Activated CD4-positive, alpha-beta memory T cell treated with anti-CD3 and anti-CD28 coated beads for 36 hours (primary cell): ENCODE results near the gene LBR. TPM values are rescaled to one million over a fixed set of nuclear protein-coding genes. Genes with fewer than 3 reads are reported as not detected.

Source experiments
- CTCF ChIA-PET: fragments of 350-600 bp; sonication (Branson Sonifier 250); formaldehyde crosslinking; loops from one replicate; lab custom pipeline; 2021; ENCODE audit warnings: antibody characterized with exemption, inconsistent platforms; lab: Charles Lee
- POLR2A ChIA-PET: fragments of 350-600 bp; sonication (Branson Sonifier 250); formaldehyde crosslinking; loops from one replicate; lab custom pipeline; 2021; ENCODE audit warnings: antibody characterized with exemption; lab: Charles Lee
- DNase-seq: peaks from one replicate; pipeline ENCODE4 v3.0.0-alpha.2; 2020
- H3K27ac Mint-ChIP-seq: one replicate; pipeline ENCODE4 v1.8.0; 2021; ENCODE audit warnings: mixed read lengths
- H3K27me3 Mint-ChIP-seq: one replicate; pipeline ENCODE4 v1.8.0; 2021; ENCODE audit warnings: mixed read lengths
- H3K36me3 Mint-ChIP-seq: one replicate; pipeline ENCODE4 v1.8.0; 2021; ENCODE audit warnings: mixed read lengths
- H3K4me1 Mint-ChIP-seq: one replicate; pipeline ENCODE4 v1.8.0; 2021; ENCODE audit warnings: low read depth, mixed read lengths
- H3K4me3 Mint-ChIP-seq: one replicate; pipeline ENCODE4 v1.8.0; 2021; ENCODE audit warnings: mild to moderate bottlenecking, mixed read lengths
- H3K9me3 Mint-ChIP-seq: one replicate; pipeline ENCODE4 v1.8.0; 2021; ENCODE audit warnings: mixed read lengths
- intact Hi-C: fragments of 100-400 bp; cut with micrococcal nuclease; formaldehyde crosslinking; loops from one replicate; pipeline ENCODE4 v1.15.1; 2023
- total RNA-seq, 2 experiments: library from RNA; stranded (reverse); gene quantifications; one replicate each; pipeline ENCODE4 v1.2.3, GENCODE V29; 2021

Gene LBR
- total RNA-seq, 2 experiments from 2014 or later = 146 to 148 TPM

DNA sequence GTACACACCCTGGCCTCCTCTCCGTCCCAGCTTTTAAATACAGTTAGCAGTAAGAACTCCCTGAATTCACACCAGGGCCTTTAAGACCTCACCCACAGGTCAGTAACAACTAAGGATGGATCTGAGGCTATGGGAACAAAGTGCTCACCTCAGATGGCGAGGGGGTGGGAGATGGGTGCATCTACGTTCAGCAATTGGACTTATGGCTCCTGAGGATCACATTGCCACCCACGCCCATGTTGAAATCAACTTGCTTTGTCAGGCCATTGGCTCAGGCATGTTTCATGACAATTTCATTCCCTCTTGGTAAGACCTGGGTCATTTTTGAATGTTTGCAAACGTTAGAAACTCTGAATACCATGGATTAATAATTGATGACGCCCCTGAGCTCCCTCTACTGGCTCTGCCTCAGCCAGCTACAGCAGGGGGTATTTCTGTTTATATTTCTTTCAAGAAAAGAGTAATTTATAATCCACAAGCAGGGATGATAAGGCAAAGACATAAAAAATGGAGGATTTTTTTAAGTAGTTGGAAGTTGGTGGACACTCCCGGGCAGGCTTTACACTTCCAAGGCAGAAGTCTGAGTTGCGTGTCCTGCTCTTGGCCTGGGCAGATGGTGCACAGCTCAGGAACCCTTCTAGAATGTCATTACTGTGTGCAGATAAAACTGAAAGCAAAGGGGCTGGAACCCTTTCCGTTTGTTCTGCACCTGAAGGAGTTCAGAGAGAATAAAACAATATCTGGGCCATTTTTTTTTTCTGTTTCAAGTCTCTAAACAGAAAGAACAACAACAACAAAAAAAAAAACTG is 13.7 kb upstream of the LBR start:
- Mint-ChIP-seq H3K27me3 (no peaks in the 10 kb centered on the region), H3K36me3 (no peaks in the 10 kb centered on the region), H3K4me1 (peaks cover 46% of the 10 kb centered on the region), H3K4me3 (no peak overlapping the region), H3K9me3 (no peaks in the 10 kb centered on the region), H3K27ac (peak overlapping the region; percentile 64)
- POLR2A ChIA-PET = interaction anchor here (0.6 to 1.4 kb wide), 2 partner anchors 13 to 638 kb away, joined by 3 to 7 read pairs; partner anchors contain the start of gene LBR
- intact Hi-C loops = loop anchor here (10.0 kb wide), 1 partner anchor 1607 kb away; no protein-coding TSS in a partner anchor
- CTCF ChIA-PET = interaction anchor here (1.2 to 2.8 kb wide), 7 partner anchors 9 to 39 kb away, joined by 3 to 14 read pairs (median 4); no protein-coding TSS in a partner anchor
- DNase-seq = no peak

DNA sequence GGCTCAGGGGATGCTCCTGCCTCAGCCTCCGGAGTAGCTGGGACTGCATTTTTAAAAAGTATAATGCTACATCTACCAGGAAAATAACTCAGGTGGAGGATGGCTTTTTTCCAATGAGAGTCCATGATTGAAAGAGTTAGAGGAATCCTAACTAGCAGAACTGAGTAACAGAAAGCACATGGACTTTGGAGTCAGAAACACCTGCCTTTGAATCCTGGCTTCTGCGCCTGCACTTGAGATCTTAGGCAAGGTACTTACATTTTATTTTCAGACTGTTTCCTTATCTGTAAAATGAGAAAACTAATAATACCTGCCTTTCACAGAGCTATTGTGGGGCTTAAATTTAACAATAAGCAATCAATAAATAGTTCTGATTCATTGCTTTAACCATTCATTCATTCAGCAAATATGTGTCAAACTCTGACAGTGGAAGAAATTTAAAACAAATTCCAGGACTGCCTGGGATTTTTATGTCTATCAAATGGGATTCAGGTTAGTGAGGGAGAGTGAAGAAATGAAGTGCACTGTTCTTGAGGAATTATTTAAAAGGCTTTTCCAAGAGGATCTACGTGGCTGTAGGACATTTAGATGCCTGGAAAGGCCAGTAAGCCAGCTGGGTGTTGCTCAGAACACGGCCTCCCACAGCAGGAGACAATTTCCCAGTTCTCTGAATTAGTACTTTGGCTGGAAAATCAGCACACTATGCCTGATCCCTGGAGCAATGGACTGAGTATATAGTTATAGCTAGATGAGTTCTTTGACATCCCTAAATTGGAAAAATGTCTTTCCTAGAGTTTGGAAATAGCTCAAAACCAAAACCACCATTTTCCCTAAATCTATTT is 12.8 kb upstream of the LBR start:
- ChIA-PET CTCF (interaction anchor here (1.2 to 2.8 kb wide), 7 partner anchors 8 to 38 kb away, joined by 3 to 14 read pairs (median 4); no protein-coding TSS in a partner anchor), POLR2A (interaction anchor here (1.4 kb wide), 1 partner anchor 12 kb away, joined by 7 read pairs; the partner anchor contains the start of gene LBR)
- intact Hi-C loops = loop anchor here (10.0 kb wide), 1 partner anchor 1606 kb away; no protein-coding TSS in a partner anchor
- no peaks in the 10 kb centered on the region for H3K9me3 Mint-ChIP-seq
- no peaks in the 10 kb centered on the region for H3K36me3 Mint-ChIP-seq
- no peak overlapping the region for H3K27ac Mint-ChIP-seq
- no peak overlapping the region for H3K4me3 Mint-ChIP-seq
- DNase-seq = no peak
- no peaks in the 10 kb centered on the region for H3K27me3 Mint-ChIP-seq
- peaks cover 39% of the 10 kb centered on the region for H3K4me1 Mint-ChIP-seq

DNA sequence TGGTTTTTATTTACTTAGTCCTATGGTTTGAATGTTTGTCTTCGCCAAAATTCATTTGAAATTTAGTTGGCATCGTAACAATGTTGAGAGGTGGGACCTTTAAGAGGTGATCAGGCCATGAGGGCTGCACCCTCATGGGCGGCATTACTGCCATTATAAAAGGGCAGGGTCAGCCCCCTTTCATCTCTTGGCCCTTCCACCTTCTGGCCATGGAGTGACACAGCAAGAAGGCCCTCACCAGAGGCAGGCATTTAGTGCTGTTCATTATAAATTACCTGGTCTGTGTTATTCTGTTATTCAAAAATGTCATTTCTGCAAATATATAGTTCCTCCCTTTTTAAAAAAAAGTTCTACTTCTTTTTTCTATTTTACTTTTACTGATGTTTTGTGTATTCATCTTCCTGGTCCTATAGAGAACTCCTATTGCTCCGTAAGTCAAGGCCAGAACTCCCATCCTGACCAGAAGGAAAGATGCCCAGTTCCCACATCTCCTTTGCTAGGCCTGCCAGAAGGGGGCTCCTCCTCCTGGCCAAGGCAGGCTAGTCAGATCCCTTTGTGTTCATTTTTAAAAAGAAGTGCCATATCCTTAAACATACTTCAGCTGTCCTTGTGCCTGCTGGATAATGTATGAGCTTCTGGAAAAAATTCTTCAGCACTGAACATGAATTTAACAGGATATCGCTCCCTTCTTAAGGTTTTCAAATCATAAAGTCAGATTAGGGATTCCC is 10.0 kb upstream of the LBR start:
- intact Hi-C loops = no loop called here
- H3K36me3 Mint-ChIP-seq = no peaks in the 10 kb centered on the region
- POLR2A ChIA-PET = no interaction called here
- peaks cover 16% of the 10 kb centered on the region for H3K4me1 Mint-ChIP-seq
- no peak overlapping the region for H3K4me3 Mint-ChIP-seq
- H3K27me3 Mint-ChIP-seq = no peaks in the 10 kb centered on the region
- no peak for DNase-seq
- no peak overlapping the region for H3K27ac Mint-ChIP-seq
- no peaks in the 10 kb centered on the region for H3K9me3 Mint-ChIP-seq
- CTCF ChIA-PET = no interaction called here

DNA sequence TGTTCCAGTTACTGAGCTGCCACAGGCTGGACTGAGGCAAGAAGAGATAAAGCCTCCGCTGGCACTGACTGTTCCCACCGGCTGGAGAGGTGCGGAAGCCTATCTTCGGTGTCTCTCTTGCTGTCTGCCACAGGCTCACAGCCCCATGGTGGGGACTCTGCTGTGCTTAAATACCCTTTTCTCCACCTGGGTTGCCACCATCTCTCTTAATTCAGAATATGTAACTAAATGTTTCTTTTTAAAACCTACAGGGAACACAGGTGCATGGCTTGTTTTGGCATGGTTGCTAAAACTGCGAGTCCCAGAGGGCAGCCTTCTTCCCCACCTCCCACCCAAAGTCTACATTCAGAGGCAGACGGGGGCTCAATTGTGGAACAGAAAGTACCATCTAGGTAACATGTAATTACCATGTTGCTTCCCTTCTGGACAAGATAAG is 8.1 kb upstream of the LBR start:
- Mint-ChIP-seq H3K27ac (peak overlapping the region; percentile 14), H3K27me3 (no peaks in the 10 kb centered on the region), H3K36me3 (no peaks in the 10 kb centered on the region), H3K4me1 (peaks cover 3% of the 10 kb centered on the region), H3K9me3 (peaks cover 6% of the 10 kb centered on the region), H3K4me3 (no peak overlapping the region)
- intact Hi-C loops = no loop called here
- ChIA-PET CTCF (no interaction called here), POLR2A (no interaction called here)
- DNase-seq = no peak

DNA sequence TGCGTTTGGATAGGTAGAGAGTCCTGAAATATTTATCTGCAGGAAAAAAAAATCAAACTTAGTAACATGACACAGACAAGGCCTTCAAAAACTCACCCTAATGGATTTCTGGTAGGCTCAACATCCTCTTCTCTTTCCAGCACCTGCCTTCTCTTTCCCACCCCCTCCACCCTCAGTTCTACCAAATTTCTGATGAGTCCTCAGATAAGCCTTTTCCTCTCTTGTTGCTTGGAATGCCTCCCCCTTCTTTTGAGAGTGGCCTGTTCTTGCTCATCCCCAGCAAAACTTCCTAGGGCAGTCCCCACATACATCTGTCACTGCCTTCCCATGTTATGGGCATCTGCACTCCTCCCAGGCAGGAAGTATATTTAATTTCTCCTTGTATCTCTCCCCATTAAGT is 7.6 kb upstream of the LBR start:
- H3K36me3 Mint-ChIP-seq = no peaks in the 10 kb centered on the region
- POLR2A ChIA-PET = no interaction called here
- no peak for DNase-seq
- H3K9me3 Mint-ChIP-seq = peaks cover 6% of the 10 kb centered on the region
- peaks cover 3% of the 10 kb centered on the region for H3K4me1 Mint-ChIP-seq
- H3K4me3 Mint-ChIP-seq = no peak overlapping the region
- intact Hi-C loops = no loop called here
- H3K27ac Mint-ChIP-seq = no peak overlapping the region
- CTCF ChIA-PET = no interaction called here
- H3K27me3 Mint-ChIP-seq = no peaks in the 10 kb centered on the region

DNA sequence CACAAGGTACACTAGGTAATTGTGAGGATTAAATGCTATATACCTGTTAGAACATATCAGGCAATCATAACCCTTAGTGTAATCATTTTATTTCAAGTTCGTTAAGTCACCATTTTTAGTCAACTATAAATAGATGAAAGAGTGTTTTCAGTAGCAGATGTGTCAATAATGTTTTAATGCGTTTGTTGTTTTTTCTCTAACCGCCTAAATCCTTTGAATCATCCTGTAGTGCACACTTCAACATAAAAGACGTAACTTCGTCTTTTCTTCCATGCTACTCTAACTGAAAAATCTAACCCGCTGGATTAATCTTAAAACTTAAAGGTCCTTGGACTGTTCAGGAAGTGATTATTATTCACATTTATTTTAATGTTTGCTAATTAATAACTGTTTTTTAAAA is 7.2 kb upstream of the LBR start:
- intact Hi-C loops = no loop called here

DNA sequence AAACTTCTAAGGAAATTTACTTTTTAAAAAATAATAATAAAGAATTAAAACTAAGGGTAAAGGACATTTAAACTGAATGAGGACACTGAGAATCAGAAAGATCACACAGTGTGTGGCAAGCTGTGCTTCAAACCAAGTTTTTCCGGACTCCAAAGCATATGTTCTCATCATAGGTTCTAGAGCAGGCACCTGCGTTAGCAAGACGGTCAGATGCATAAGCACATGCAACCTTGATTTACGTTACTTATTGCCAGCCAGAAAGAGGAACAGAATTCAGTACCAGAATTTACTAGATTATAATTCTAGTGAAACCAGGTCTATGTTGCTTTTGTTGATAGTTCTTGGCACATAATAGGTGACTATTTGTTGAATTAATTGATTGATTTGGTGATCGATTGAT is 6.2 kb upstream of the LBR start:
- intact Hi-C loops = no loop called here
- Mint-ChIP-seq H3K4me1 (peaks cover 13% of the 10 kb centered on the region), H3K27ac (no peak overlapping the region), H3K36me3 (no peaks in the 10 kb centered on the region), H3K9me3 (peaks cover 6% of the 10 kb centered on the region), H3K27me3 (no peaks in the 10 kb centered on the region), H3K4me3 (no peak overlapping the region)
- ChIA-PET CTCF (no interaction called here), POLR2A (no interaction called here)
- DNase-seq = no peak

More for the DNA sequence above, 7.2 kb upstream of the LBR start:
- Mint-ChIP-seq H3K4me3 (no peak overlapping the region), H3K27me3 (no peaks in the 10 kb centered on the region), H3K36me3 (no peaks in the 10 kb centered on the region), H3K9me3 (peaks cover 6% of the 10 kb centered on the region), H3K27ac (no peak overlapping the region), H3K4me1 (peaks cover 7% of the 10 kb centered on the region)
- ChIA-PET CTCF (no interaction called here), POLR2A (no interaction called here)
- DNase-seq = no peak

DNA sequence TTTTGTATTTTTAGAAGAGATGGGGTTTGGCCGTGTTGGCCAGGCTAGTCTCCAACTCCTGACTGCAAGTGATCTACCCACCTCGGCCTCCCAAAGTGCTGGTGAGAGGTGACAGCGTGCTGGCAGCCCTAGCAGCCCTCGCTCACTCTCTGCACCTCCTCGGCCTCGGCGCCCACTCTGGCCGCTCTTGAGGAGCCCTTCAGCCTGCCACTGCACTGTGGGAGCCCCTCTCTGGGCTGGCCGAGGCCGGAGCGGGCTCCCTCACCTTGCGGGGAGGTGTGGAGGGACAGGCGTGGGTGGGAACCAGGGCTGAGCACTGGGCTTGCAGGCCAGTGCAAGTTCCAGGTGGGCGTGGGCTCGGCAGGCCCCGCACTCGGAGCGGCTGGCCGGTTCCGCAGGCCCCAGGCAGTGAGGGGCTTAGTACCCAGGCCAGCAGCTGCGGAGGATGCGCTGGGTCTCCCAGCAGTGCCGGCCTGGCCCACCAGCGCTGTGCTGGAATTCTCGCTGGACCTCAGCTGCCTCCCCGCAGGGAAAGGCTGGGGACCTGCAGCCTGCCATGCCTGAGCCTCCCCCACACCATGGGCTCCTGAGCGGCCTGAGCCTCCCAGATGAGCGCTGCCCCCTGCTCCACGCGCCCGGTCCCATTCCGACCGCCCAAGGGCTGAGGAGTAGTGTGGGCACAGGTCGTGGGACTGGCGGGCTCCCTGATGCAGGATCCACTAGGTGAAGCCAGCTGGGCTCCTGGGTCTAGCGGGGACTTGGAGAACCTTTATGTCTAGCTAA is 3.4 kb upstream of the LBR start:
- H3K9me3 Mint-ChIP-seq = peaks cover 6% of the 10 kb centered on the region
- peaks cover 17% of the 10 kb centered on the region for H3K4me1 Mint-ChIP-seq
- DNase-seq = no peak
- H3K4me3 Mint-ChIP-seq = no peak overlapping the region
- POLR2A ChIA-PET = interaction anchor here (1.3 kb wide), 1 partner anchor 13 kb away, joined by 3 read pairs; no protein-coding TSS in a partner anchor
- H3K36me3 Mint-ChIP-seq = peaks cover 3% of the 10 kb centered on the region
- CTCF ChIA-PET = interaction anchor here (1.0 to 3.8 kb wide), 4 partner anchors 10 to 43 kb away, joined by 4 to 13 read pairs (median 5); no protein-coding TSS in a partner anchor
- H3K27ac Mint-ChIP-seq = no peak overlapping the region
- H3K27me3 Mint-ChIP-seq = no peaks in the 10 kb centered on the region
- intact Hi-C loops = no loop called here

DNA sequence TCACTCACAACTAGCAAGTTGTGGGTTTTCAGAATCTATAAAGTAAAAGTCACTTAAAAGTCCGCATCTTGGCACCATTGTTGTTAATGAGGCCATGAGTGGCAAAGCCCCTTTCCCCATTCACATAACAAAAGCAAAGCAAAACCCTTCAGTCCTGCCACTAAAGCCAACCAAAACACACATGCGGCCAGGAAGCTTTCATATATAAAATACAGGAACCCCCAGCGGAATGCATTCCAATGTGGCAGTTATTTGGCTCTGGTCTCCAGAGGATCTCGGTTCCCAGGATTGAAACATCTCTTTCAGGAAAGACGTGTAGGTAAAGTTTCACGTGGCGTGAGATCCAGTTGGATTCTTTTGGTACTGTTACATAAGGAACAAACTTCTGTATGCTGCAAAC is 2.5 kb upstream of the LBR start:
- H3K27me3 Mint-ChIP-seq = no peaks in the 10 kb centered on the region
- ChIA-PET POLR2A (interaction anchor here (2.9 kb wide), 1 partner anchor 14 kb away, joined by 32 read pairs; no protein-coding TSS in a partner anchor), CTCF (interaction anchor here (1.0 to 3.8 kb wide), 5 partner anchors 11 to 347 kb away, joined by 4 to 13 read pairs (median 5); partner anchors contain the start of gene SRP9)
- peaks cover 6% of the 10 kb centered on the region for H3K9me3 Mint-ChIP-seq
- H3K4me3 Mint-ChIP-seq = no peak overlapping the region
- intact Hi-C loops = no loop called here
- H3K27ac Mint-ChIP-seq = peak overlapping the region; percentile 0
- H3K4me1 Mint-ChIP-seq = peaks cover 24% of the 10 kb centered on the region
- H3K36me3 Mint-ChIP-seq = peaks cover 3% of the 10 kb centered on the region
- DNase-seq = no peak

DNA sequence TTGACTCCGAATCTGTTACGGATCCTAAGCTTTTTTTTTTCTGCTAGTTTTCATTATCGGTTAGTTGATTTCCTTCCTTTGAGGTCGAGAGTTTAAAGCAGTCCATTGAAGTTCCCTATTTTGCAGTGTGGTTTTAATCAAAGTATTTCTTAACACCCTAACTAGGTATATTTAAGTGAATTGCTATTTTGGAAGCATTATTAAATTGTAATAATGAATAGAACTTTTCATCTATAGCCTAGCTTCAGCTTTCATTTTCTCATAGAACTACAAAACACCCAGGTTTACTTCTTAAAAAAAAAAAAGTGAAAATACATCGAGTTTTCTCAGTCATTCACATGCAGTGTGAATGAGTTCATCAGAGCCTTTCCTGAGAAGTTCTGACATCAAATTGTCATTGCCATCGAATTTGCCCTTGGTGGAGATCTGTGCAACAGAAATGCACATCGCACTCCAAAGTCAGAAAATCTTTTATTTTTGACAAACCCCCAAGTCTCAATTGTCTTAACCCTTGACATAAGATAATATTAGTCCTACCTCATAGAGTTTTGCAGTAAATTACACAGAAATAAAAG is 1.1 kb upstream of the LBR start:
- intact Hi-C loops = loop anchor here (1.0 to 5.0 kb wide), 5 partner anchors 16 to 807 kb away; partner anchors contain the start of genes H3-3A and SRP9
- Mint-ChIP-seq H3K9me3 (peaks cover 6% of the 10 kb centered on the region), H3K27ac (peak overlapping the region; percentile 97), H3K27me3 (no peaks in the 10 kb centered on the region), H3K4me3 (peak overlapping the region; percentile 89), H3K36me3 (peaks cover 3% of the 10 kb centered on the region), H3K4me1 (peaks cover 37% of the 10 kb centered on the region)
- ChIA-PET CTCF (interaction anchor here (0.8 to 3.8 kb wide), 6 partner anchors 12 to 46 kb away, joined by 3 to 13 read pairs (median 4); no protein-coding TSS in a partner anchor), POLR2A (interaction anchor here (0.6 to 2.9 kb wide), 8 partner anchors 12 to 348 kb away, joined by 3 to 32 read pairs (median 8); partner anchors contain the start of gene SRP9)
- DNase-seq = no peak
